NB4 (cell line): Measurements from ENCODE around the gene GSTCD.

Experiments
- CTCF ChIP-seq: IDR thresholded peaks from one replicate; pipeline ENCODE4 v1.5.1; 2012; ENCODE audit warnings: low read depth, low read length
- MAX ChIP-seq: IDR thresholded peaks from 2 replicates; pipeline ENCODE4 v1.6.1; 2011; ENCODE audit warnings: low read depth, low read length
- POLR2A ChIP-seq: IDR thresholded peaks from 2 replicates; pipeline ENCODE4 v1.6.1; 2011; ENCODE audit warnings: mild to moderate bottlenecking; ENCODE audit not compliant: insufficient read length; ENCODE audit errors: extremely low read depth

GRCh38 chr4:105870963-105871362, 162.4 kb downstream of the GSTCD start:
- TF ChIP-seq CTCF (no peak), POLR2A (no peak), MAX (no peak)
